ENCODE measurements around the gene SMTN. TPM values are rescaled to one million over a fixed set of nuclear protein-coding genes. Genes with fewer than 3 reads are reported as not detected.

The SMTN gene
- total and polyA plus RNA-seq, 12 donors: 4.6 to 155 (median 88.9) TPM

DNA sequence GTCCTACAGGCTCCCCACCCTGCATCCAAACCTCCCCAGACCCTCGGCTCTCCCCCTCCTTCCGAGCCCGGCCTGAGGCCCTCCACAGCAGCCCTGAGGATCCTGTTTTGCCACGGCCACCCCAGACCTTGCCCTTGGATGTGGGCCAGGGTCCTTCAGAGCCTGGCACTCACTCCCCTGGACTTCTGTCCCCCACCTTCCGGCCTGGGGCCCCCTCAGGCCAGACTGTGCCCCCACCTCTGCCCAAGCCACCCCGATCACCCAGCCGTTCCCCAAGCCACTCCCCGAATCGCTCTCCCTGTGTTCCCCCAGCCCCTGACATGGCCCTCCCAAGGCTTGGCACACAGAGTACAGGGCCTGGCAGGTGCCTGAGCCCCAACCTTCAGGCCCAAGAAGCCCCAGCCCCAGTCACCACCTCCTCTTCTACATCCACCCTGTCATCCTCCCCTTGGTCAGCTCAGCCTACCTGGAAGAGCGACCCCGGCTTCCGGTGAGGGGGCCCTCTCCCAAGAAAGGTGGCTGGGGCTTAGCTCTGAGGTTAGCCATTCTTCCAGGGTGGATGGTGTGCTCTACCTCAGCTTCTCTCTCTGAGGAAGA lies 44.5 kb downstream of the SMTN start:
- TF ChIP-seq POLR2A (IDR thresholded peaks at IDR 0.05): no peak
- TF ChIP-seq, protein P1, sequence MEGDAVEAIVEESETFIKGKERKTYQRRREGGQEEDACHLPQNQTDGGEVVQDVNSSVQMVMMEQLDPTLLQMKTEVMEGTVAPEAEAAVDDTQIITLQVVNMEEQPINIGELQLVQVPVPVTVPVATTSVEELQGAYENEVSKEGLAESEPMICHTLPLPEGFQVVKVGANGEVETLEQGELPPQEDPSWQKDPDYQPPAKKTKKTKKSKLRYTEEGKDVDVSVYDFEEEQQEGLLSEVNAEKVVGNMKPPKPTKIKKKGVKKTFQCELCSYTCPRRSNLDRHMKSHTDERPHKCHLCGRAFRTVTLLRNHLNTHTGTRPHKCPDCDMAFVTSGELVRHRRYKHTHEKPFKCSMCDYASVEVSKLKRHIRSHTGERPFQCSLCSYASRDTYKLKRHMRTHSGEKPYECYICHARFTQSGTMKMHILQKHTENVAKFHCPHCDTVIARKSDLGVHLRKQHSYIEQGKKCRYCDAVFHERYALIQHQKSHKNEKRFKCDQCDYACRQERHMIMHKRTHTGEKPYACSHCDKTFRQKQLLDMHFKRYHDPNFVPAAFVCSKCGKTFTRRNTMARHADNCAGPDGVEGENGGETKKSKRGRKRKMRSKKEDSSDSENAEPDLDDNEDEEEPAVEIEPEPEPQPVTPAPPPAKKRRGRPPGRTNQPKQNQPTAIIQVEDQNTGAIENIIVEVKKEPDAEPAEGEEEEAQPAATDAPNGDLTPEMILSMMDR (IDR thresholded peaks at IDR 0.05): no peak
- Histone ChIP-seq H3K36me3 (replicated peaks in 1 of 2) (no peaks in the 10 kb centered on the region), H3K9me3 (replicated peaks in 1 of 3) (no peaks in the 10 kb centered on the region), H3K4me1 (replicated peaks in 1 of 2) (peaks cover 12 to 15% of the 10 kb centered on the region in 2 donors), H3K27ac (no peak overlapping the region), H3K4me3 (no peak overlapping the region), H3K27me3 (no peaks in the 10 kb centered on the region)
- intact Hi-C loops (cut with DNase I): no loop called here
- DNase-seq: no peak
- 75 to 98% (median 82%) methylated on average over 7 to 12 of the region's 12 CpGs for WGBS, 4 donors

DNA sequence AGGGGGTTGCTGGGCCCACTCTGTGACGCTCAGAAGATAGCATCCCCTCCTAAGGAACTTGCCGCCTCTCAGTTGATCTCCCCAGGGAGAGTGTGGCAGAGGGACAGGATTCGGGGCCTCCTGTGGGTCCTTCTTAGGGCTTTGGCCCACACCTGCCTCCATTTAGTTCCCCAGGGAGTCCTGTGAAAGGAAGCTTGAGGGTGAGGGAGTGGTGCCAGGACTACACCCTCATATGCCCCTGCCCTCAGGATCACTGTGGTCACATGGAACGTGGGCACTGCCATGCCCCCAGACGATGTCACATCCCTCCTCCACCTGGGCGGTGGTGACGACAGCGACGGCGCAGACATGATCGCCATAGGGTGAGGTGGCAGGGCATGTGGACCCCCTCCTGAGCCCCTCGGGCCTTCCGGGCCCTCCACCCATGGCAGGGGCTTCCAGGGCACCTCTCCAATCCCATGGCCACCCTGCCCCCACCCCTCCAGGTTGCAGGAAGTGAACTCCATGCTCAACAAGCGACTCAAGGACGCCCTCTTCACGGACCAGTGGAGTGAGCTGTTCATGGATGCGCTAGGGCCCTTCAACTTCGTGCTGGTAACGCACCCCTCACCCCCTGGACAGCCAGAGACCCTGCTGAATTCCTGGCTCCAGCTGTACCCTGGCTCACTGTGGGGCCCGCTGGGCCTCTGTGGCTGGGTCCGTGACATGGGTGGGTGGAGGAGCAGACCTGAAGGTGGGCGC lies 45.2 kb downstream of the SMTN start:
- H3K4me3 ChIP-seq: no peak overlapping the region

DNA sequence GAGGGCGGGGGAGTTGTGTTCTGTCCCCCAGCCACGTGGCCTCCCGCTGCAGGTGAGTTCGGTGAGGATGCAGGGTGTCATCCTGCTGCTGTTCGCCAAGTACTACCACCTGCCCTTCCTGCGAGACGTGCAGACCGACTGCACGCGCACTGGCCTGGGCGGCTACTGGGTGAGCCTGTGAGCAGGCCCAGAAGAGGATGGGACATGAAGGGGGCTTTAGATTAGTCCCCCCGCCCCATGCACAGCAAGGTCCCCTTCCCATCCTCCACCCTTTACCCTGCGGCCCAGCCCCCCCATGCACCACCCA lies 45.7 kb downstream of the SMTN start:
- no peak overlapping the region for H3K27ac ChIP-seq
- no peaks in the 10 kb centered on the region for H3K9me3 ChIP-seq (replicated peaks in 1 of 3)
- TF ChIP-seq, protein P1 (IDR thresholded peaks at IDR 0.05): no peak
- no peak for TF ChIP-seq POLR2A (IDR thresholded peaks at IDR 0.05)
- no peak for DNase-seq
- intact Hi-C loops (cut with DNase I): no loop called here
- H3K27me3 ChIP-seq: no peaks in the 10 kb centered on the region
- 80 to 87% (median 83%) methylated on average over 8 to 13 of the region's 13 CpGs for WGBS, 4 donors
- no peaks in the 10 kb centered on the region for H3K36me3 ChIP-seq (replicated peaks in 1 of 2)
- H3K4me3 ChIP-seq: no peak overlapping the region
- peaks cover 12 to 15% of the 10 kb centered on the region in 2 donors for H3K4me1 ChIP-seq (replicated peaks in 1 of 2)

More for the DNA sequence above, 45.2 kb downstream of the SMTN start:
- DNase-seq: no peak
- Histone ChIP-seq H3K4me1 (replicated peaks in 1 of 2) (peaks cover 12 to 15% of the 10 kb centered on the region in 2 donors), H3K36me3 (replicated peaks in 1 of 2) (no peaks in the 10 kb centered on the region), H3K9me3 (replicated peaks in 1 of 3) (no peaks in the 10 kb centered on the region), H3K27me3 (no peaks in the 10 kb centered on the region), H3K27ac (no peak overlapping the region)
- WGBS, 4 donors: 83 to 90% (median 87%) methylated on average over 10 to 22 of the region's 22 CpGs
- intact Hi-C loops (cut with DNase I): no loop called here
- TF ChIP-seq POLR2A (IDR thresholded peaks at IDR 0.05): no peak
- TF ChIP-seq, protein P1 (IDR thresholded peaks at IDR 0.05): no peak

DNA sequence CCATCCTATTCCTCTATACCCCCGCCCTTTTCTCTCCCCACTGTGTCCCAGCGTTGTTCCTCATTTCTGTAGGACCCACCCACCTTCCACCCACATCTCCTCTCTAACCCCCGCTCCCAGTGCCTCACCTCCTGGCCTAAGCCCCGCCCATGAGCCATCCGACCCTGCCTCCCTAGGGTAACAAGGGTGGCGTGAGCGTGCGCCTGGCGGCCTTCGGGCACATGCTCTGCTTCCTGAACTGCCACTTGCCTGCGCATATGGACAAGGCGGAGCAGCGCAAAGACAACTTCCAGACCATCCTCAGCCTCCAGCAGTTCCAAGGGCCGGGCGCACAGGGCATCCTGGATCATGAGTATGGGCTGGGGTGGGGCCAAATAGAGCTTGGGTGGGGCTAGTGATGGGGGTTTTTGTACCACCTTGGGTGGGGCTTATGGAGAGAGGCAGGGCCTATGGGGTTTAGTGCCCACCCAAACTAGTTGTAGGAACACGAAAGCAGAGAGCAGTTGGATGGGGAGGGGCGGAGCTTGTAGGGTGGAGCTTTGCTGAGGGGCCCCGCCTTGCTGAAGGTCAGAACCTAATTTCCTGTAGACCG lies 46.2 kb downstream of the SMTN start:
- Histone ChIP-seq H3K9me3 (replicated peaks in 1 of 3) (no peaks in the 10 kb centered on the region), H3K4me3 (no peak overlapping the region), H3K4me1 (replicated peaks in 1 of 2) (peaks cover 8 to 10% of the 10 kb centered on the region in 2 donors), H3K36me3 (replicated peaks in 1 of 2) (no peaks in the 10 kb centered on the region), H3K27ac (no peak overlapping the region), H3K27me3 (no peaks in the 10 kb centered on the region)
- 59 to 70% (median 61%) methylated on average over 15 to 19 of the region's 19 CpGs for WGBS, 4 donors
- TF ChIP-seq, protein P1 (IDR thresholded peaks at IDR 0.05): no peak
- no peak for TF ChIP-seq POLR2A (IDR thresholded peaks at IDR 0.05)
- intact Hi-C loops (cut with DNase I): no loop called here
- no peak for DNase-seq
